H1 (cell line): ENCODE data around the gene LRRIQ4. TPM values are rescaled to one million over a fixed set of nuclear protein-coding genes. Genes with fewer than 3 reads are reported as not detected.

ENCODE experiments used
- CTCF ChIA-PET: fragments of 300-600 bp; sonication (Branson Sonifier 250); formaldehyde crosslinking; loops from one replicate; lab custom pipeline; 2021; ENCODE audit not compliant: partially characterized antibody; lab: Charles Lee
- POLR2A ChIA-PET: fragments of 300-600 bp; sonication (Branson Sonifier 250); formaldehyde crosslinking; loops from one replicate; lab custom pipeline; 2021; ENCODE audit warnings: inconsistent platforms; ENCODE audit not compliant: partially characterized antibody; lab: Charles Lee
- DNase-seq, 2 experiments: peaks; one replicate each; pipeline versions ENCODE4 v3.0.0 to v3.0.0-alpha.2; 2010 to 2022; ENCODE audit warnings: low spot score in 2 of 2, low read depth in 1 of 2, mixed read lengths in 1 of 2
- FAIRE-seq: peaks from 2 replicates; lab custom pipeline; 2011; peaks lifted over from hg19 to GRCh38; lab: Jason Lieb, UNC
- H2AFZ ChIP-seq: 2 replicates; pipeline ENCODE4 v1.8.1; 2012; ENCODE audit warnings: low read length, inconsistent platforms
- H2AK5ac ChIP-seq: 2 replicates; pipeline ENCODE4 v1.6.1; 2013; ENCODE audit warnings: low read depth, low read length
- H2BK120ac ChIP-seq: replicated peaks from 2 replicates; pipeline ENCODE3; 2013; ENCODE audit warnings: low read depth, low read length, inconsistent platforms
- H2BK12ac ChIP-seq: 2 replicates; pipeline ENCODE4 v1.6.1; 2013; ENCODE audit warnings: low read depth, low read length
- H2BK15ac ChIP-seq: 2 replicates; pipeline ENCODE4 v1.6.1; 2013; ENCODE audit warnings: low read length
- H2BK20ac ChIP-seq: 2 replicates; pipeline ENCODE4 v1.6.1; 2013; ENCODE audit warnings: low read length
- H2BK5ac ChIP-seq: 2 replicates; pipeline ENCODE4 v1.6.1; 2013; ENCODE audit warnings: low read depth, low read length
- H3K14ac ChIP-seq: 2 replicates; pipeline ENCODE4 v1.6.1; 2013; ENCODE audit warnings: inconsistent platforms; ENCODE audit not compliant: insufficient read length
- H3K18ac ChIP-seq: 2 replicates; pipeline ENCODE4 v1.6.1; 2013; ENCODE audit warnings: low read length; ENCODE audit errors: extremely low read depth
- H3K23ac ChIP-seq: 2 replicates; pipeline ENCODE4 v1.6.1; 2013; ENCODE audit warnings: inconsistent platforms; ENCODE audit not compliant: insufficient read length
- H3K23me2 ChIP-seq: 2 replicates; pipeline ENCODE4 v1.6.1; 2013; ENCODE audit warnings: low read depth, low read length
- H3K27ac ChIP-seq: 2 replicates; pipeline ENCODE4 v1.6.1; 2011; ENCODE audit warnings: low read depth, low read length, inconsistent platforms
- H3K27me3 ChIP-seq, 4 experiments: replicated peaks in 1 of 4; 1 replicate in 1 of 4; 2 replicates in 3 of 4; pipeline versions ENCODE4 v1.6.1 to v1.8.1; 2011 to 2013; ENCODE audit warnings: low read length in 3 of 4, mild to moderate bottlenecking in 3 of 4, inconsistent platforms in 2 of 4, mixed read lengths in 2 of 4, moderate library complexity in 1 of 4; ENCODE audit not compliant: control insufficient read depth in 3 of 4, insufficient read depth in 3 of 4; ENCODE audit errors: extremely low read depth in 1 of 4
- H3K36me3 ChIP-seq, 4 experiments: 2 replicates each; pipeline versions ENCODE4 v1.6.1 to v1.8.1; 2011 to 2013; ENCODE audit warnings: mild to moderate bottlenecking in 4 of 4, low read length in 3 of 4, moderate library complexity in 2 of 4, control low read depth in 1 of 4, inconsistent platforms in 1 of 4; ENCODE audit not compliant: insufficient read depth in 4 of 4, control insufficient read depth in 2 of 4
- H3K4ac ChIP-seq: replicated peaks from 2 replicates; pipeline ENCODE3; 2013; ENCODE audit warnings: low read length, low read depth, mixed read lengths, inconsistent platforms; ENCODE audit not compliant: insufficient read length
- H3K4me1 ChIP-seq, 4 experiments: replicated peaks in 1 of 4; 1 replicate in 1 of 4; 2 replicates in 3 of 4; pipeline versions ENCODE4 v1.6.1 to v1.8.1; 2011 to 2013; ENCODE audit warnings: low read length in 3 of 4, inconsistent platforms in 2 of 4, mixed read lengths in 1 of 4; ENCODE audit not compliant: insufficient read depth in 4 of 4, control insufficient read depth in 3 of 4
- H3K4me2 ChIP-seq, 2 experiments: 2 replicates each; pipeline versions ENCODE4 v1.6.1 to v1.8.1; 2011 to 2013; ENCODE audit warnings: low read depth in 2 of 2, low read length in 2 of 2, control low read depth in 1 of 2, inconsistent platforms in 1 of 2, mild to moderate bottlenecking in 1 of 2; ENCODE audit not compliant: insufficient read depth in 1 of 2
- H3K4me3 ChIP-seq, 4 experiments: fragments of 200-600, 300-600 bp in 1 of 4; sonication (generic), shearing (Covaris generic), sonication (Bioruptor Twin) in 1 of 4; 2 replicates each; pipeline versions ENCODE4 v1.5.1 to v1.8.1; 2011 to 2016; ENCODE audit warnings: low read length in 4 of 4, low read depth in 3 of 4, control low read depth in 2 of 4, inconsistent platforms in 2 of 4, mild to moderate bottlenecking in 2 of 4, mixed read lengths in 1 of 4, moderate library complexity in 1 of 4; ENCODE audit not compliant: insufficient read depth in 2 of 4; ENCODE audit errors: extremely low read depth in 1 of 4
- H3K56ac ChIP-seq: replicated peaks from 2 replicates; pipeline ENCODE3; 2013; ENCODE audit warnings: low read depth, mild to moderate bottlenecking, mixed read lengths, low read length, inconsistent platforms; ENCODE audit not compliant: insufficient read length
- H3K79me1 ChIP-seq: 2 replicates; pipeline ENCODE4 v1.6.1; 2013; ENCODE audit warnings: low read depth, low read length, control low read depth
- H3K79me2 ChIP-seq, 2 experiments: 2 replicates each; pipeline versions ENCODE4 v1.6.1 to v1.8.1; 2012 to 2013; ENCODE audit warnings: low read length in 2 of 2, mild to moderate bottlenecking in 2 of 2, inconsistent platforms in 1 of 2; ENCODE audit not compliant: insufficient read depth in 2 of 2, control insufficient read depth in 1 of 2
- H3K9ac ChIP-seq, 4 experiments: replicated peaks in 1 of 4; 1 replicate in 1 of 4; 2 replicates in 3 of 4; pipeline versions ENCODE4 v1.6.1 to v1.8.1; 2011 to 2013; ENCODE audit warnings: low read depth in 3 of 4, low read length in 3 of 4, control low read depth in 2 of 4, mild to moderate bottlenecking in 2 of 4, moderate library complexity in 2 of 4, inconsistent platforms in 1 of 4; ENCODE audit errors: extremely low read depth in 1 of 4
- H3K9me3 ChIP-seq, 2 experiments: 2 replicates each; pipeline versions ENCODE4 v1.6.1 to v1.8.1; 2012 to 2013; ENCODE audit warnings: mild to moderate bottlenecking in 2 of 2, moderate library complexity in 2 of 2, control low read depth in 1 of 2, inconsistent platforms in 1 of 2, low read depth in 1 of 2, low read length in 1 of 2, mixed read lengths in 1 of 2; ENCODE audit not compliant: insufficient read depth in 2 of 2
- H4K20me1 ChIP-seq, 2 experiments: replicated peaks in 1 of 2; 2 replicates each; pipeline versions ENCODE3 to v1.8.1; 2011 to 2013; ENCODE audit warnings: inconsistent platforms in 2 of 2, low read length in 2 of 2, mild to moderate bottlenecking in 1 of 2; ENCODE audit not compliant: insufficient read depth in 2 of 2, control insufficient read depth in 1 of 2
- H4K5ac ChIP-seq: 2 replicates; pipeline ENCODE4 v1.6.1; 2013; ENCODE audit warnings: low read length, low read depth, mixed read lengths, inconsistent platforms; ENCODE audit not compliant: insufficient read length
- H4K8ac ChIP-seq: 2 replicates; pipeline ENCODE4 v1.8.0; 2013; ENCODE audit warnings: mild to moderate bottlenecking, moderate library complexity, low read length, inconsistent platforms; ENCODE audit not compliant: insufficient read depth; ENCODE audit errors: extremely low read depth
- H4K91ac ChIP-seq: replicated peaks from 2 replicates; pipeline ENCODE3; 2013; ENCODE audit warnings: low read length, mixed read lengths, inconsistent platforms; ENCODE audit not compliant: insufficient read length
- BRCA1 ChIP-seq: IDR thresholded peaks from 2 replicates; pipeline ENCODE4 v1.6.1; 2012; ENCODE audit warnings: low read depth, low read length, improper control_type of control experiment
- CTCF ChIP-seq, 3 experiments: IDR thresholded peaks; 1 replicate in 2 of 3; 2 replicates in 1 of 3; pipeline versions ENCODE4 v1.5.1 to v1.6.1; 2011; ENCODE audit warnings: low read length in 3 of 3, mild to moderate bottlenecking in 3 of 3, inconsistent platforms in 2 of 3, low read depth in 1 of 3, moderate library complexity in 1 of 3; ENCODE audit not compliant: insufficient read depth in 1 of 3; ENCODE audit errors: control extremely low read depth in 1 of 3
- MAX ChIP-seq: IDR thresholded peaks from 2 replicates; pipeline ENCODE4 v1.6.1; 2012; ENCODE audit warnings: inconsistent platforms
- SAP30 ChIP-seq: fragments of 300-600 bp; sonication (generic); IDR thresholded peaks from 2 replicates; pipeline ENCODE4 v1.7.1; 2012; ENCODE audit warnings: low read length, moderate library complexity, mild to moderate bottlenecking, inconsistent platforms; ENCODE audit not compliant: insufficient read depth, insufficient replicate concordance
- SIRT6 ChIP-seq: IDR thresholded peaks from one replicate; pipeline ENCODE4 v1.7.1; 2012; ENCODE audit warnings: low read length, inconsistent platforms
- SIX5 ChIP-seq: IDR thresholded peaks from 2 replicates; pipeline ENCODE4 v1.6.1; 2011; ENCODE audit warnings: mild to moderate bottlenecking, low read depth, low read length
- WGBS, 2 experiments: shearing (Covaris generic) in 1 of 2; methylation state at CpG; one replicate each; pipeline versions ENCODE4 v1.1.6 to v1.1.7; 2013 to 2015; ENCODE audit warnings: low lambda C conversion rate in 2 of 2, mixed read lengths in 2 of 2, inconsistent platforms in 1 of 2, low coverage in 1 of 2, missing lambda C conversion rate in 1 of 2; ENCODE audit not compliant: insufficient replicate concordance in 2 of 2, insufficient coverage in 1 of 2, insufficient read length in 1 of 2; ENCODE audit errors: extremely low coverage in 1 of 2, missing lambda C conversion rate in 1 of 2; 5-methylcytosine and 5-hydroxymethylcytosine counted together
- polyA plus RNA-seq, 7 experiments: library from polyadenylated mRNA; depleted of rRNA in 3 of 7; stranded (reverse) in 5 of 7; unstranded in 2 of 7; fragments of >200 nt in 5 of 7; fragments of 200-250 nt in 2 of 7; gene quantifications; 1 replicate in 5 of 7; 2 replicates in 1 of 7; 4 replicates in 1 of 7; pipeline versions ENCODE4 v1.2.1 to v1.2.3, GENCODE V29; 2011 to 2013; ENCODE audit warnings: missing spikeins in 2 of 7, mixed read lengths in 2 of 7
- total RNA-seq: library from RNA; stranded (reverse); fragmentation: NEBNext Ultra II Directional; extraction: Animal tissue kit (Norgen Biotek cat#: 25700); gene quantifications from 2 replicates; pipeline ENCODE4 v1.2.1, GENCODE V29; 2021

The LRRIQ4 gene
- total and polyA plus RNA-seq, 2 of the 8 experiments (the other 6 are each of a cell fraction or from before 2014, with no cell fraction given), result 0.08 TPM; not detected in 1

GRCh38 chr3:169886671-169887070 lies 74.0 kb downstream of the LRRIQ4 start:
- Histone ChIP-seq H4K91ac (no peak overlapping the region), H3K4me2 (no peak overlapping the region), H3K36me3 (no peaks in the 10 kb centered on the region), H2BK5ac (no peak overlapping the region), H3K14ac (no peak overlapping the region), H3K4ac (no peak overlapping the region), H3K4me3 (no peak overlapping the region), H3K9ac (no peak overlapping the region), H2AFZ (no peak overlapping the region), H4K8ac (no peak overlapping the region), H3K18ac (no peak overlapping the region), H2BK12ac (no peak overlapping the region), H3K79me2 (no peaks in the 10 kb centered on the region)
- no peak for DNase-seq
- TF ChIP-seq MAX, result no peak
- TF ChIP-seq CTCF (IDR thresholded peaks at IDR 0.05; ENCODE audit: control extremely low read depth in 1 of 3, insufficient read depth in 1 of 3, low read depth in 1 of 3, low read length in 3 of 3), result no peak
- no peak for TF ChIP-seq BRCA1
- TF ChIP-seq SIRT6, result no peak
- no peak for TF ChIP-seq SIX5
- no peak for TF ChIP-seq SAP30
- TF ChIP-seq, all 59 proteins: peak for 0
- ChIA-PET CTCF (interaction anchor here (0.6 kb wide), 1 partner anchor 842 kb away, joined by 3 read pairs; no protein-coding TSS in a partner anchor), POLR2A (no interaction called here)
- Histone ChIP-seq H2BK20ac (no peak overlapping the region), H3K23ac (no peak overlapping the region), H3K27ac (no peak overlapping the region), H2AK5ac (no peak overlapping the region), H2BK15ac (no peak overlapping the region), H3K27me3 (no peaks in the 10 kb centered on the region), H3K56ac (no peak overlapping the region), H2BK120ac (no peak overlapping the region), H3K4me1 (peaks cover 0 to 4% (median 1%) of the 10 kb centered on the region in 4 experiments; a peak in 4 of 7 replicates), H3K79me1 (no peaks in the 10 kb centered on the region), H3K23me2 (no peaks in the 10 kb centered on the region), H4K20me1 (no peaks in the 10 kb centered on the region), H4K5ac (no peak overlapping the region), H3K9me3 (no peaks in the 10 kb centered on the region)
- WGBS, 2 experiments, result 83% methylated on average over 5 of the region's 5 CpGs; no CpG with 5 or more reads in 1 of the 2 experiments
- FAIRE-seq, result no peak
